ENCODE results near the gene CATSPERE. TPM values are rescaled to one million over a fixed set of nuclear protein-coding genes. Genes with fewer than 3 reads are reported as not detected.
A peak's percentile ranks its signal among the peaks of the same experiment; 100 is the strongest.

The CATSPERE gene
- 1.9 TPM for total RNA-seq

- DNase-seq, result peak; percentile 41
Observed at GRCh38 chr1:244461245-244462071, at the start of gene CATSPERE. TSS of gene CATSPERE (plus strand) at chr1:244461273. CDS start at chr1:244461430, 157 bp downstream.

DNA sequence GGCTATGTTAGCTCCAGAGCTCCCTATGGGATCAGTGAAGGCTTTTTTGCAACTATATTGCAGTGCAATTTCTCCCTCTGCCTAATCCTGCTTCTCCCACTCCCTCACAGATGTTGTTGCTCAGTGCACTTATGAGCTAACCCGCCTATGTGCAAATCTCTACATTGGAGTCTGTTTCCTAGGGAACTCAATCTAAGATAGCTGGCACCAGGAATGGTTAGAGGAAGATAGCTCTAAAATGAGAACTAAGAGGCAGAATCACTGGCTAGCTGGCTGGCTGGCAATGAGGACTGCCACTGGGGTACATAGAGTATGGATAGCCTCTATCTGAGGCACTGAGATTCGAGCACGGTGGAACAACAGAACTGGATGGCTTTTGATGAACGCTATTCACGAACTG is 48.9 kb upstream of the CATSPERE start:
- no peak for DNase-seq

GRCh38 chr1:244413736-244414135 is 47.3 kb upstream of the CATSPERE start:
- DNase-seq, result no peak

DNA sequence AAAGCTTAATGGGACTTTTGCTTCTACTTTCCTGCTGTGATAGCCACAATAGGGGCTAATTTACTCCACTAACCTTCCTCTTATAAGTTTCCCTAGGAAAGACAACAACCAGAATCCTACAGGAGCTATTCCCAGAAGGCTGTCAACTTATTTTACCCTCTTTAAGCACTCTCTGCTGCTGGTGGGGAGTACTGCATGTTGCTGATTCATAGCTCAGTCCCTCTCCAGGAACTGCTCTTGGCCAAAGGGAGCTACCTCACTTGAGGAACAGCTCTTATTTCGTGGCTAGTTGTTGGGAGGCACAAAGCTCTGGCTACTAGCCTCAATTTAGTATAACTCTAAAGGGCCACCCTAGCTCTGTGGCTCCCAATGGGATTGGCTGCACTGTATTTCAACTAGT is 46.5 kb upstream of the CATSPERE start:
- DNase-seq, result no peak

GRCh38 chr1:244419024-244419423 is 42.0 kb upstream of the CATSPERE start:
- no peak for DNase-seq

DNA sequence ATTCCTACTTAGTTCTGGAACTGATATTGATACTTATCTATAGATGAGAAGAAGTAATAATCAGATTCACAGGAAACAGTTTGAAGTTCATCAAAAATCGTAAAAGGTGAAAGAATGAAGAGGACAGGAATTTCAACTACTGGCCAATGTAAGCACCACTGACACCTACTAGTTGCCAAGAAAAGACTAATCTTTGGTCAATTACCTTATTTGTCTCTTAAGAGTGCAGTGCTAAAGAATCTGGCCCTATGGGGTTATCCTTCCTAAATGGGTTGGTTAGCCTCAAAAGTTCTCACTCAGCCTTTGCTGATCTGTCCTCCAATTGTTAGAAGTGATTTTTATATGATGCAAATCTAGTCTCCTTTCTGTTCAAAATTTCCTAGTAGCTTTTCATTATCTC is 38.9 kb upstream of the CATSPERE start:
- no peak for DNase-seq

- DNase-seq, result no peak
Observed at GRCh38 chr1:244424649-244425334, 36.3 kb upstream of the CATSPERE start.

DNA sequence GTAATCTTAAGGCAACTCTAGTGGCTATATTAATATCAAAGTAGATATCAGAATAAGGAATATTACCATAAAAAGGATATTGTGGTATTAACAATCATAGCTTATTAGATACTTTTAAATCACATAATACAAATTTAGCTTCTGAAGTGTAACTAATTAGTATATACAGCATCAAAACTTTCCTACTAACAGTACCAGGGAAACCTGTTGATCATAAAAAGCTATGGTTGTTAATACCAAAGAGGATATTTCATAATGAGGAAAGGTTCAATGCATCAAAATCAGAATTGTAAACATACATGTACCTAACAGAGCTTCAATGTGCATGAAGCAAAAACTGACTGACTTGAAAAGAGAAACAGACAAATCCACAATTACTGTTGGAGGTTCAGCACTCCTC is 33.4 kb upstream of the CATSPERE start:
- no peak for DNase-seq

DNA sequence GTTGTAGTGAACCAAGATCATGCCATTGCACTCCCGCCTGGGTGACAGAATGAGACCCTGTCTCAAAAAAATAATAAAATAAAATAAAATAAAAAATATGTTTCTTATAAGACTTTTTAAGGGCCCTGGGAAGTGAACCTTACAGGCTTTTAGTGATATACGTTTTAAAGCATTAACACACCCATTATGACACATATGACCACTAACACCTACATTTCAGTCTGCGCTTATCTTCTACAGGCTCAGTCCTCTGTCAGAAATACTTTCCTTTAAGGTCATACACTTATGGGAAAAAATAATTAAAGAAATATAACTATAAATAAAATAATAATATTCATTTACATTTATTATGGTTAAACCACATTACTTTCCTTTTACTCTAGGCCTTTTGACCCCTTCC is 31.3 kb upstream of the CATSPERE start:
- no peak for DNase-seq

DNA sequence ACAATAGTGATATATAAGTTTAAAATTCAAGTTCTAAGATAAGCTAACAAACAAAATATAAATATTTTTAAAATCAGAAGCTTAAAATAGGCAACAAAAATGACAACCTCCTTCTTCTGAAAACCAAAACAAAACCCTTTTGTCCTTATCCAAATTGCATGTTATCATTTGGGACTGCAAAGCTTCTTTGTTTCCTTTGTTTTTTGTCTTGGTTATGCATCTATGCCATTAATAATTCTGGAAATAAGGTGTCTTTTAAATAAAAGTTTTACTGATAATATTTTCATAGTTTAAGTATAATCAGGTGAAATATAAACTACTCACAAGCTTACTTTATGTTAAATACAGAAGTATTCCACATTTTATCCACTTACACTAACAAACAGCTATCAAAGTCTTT is 29.9 kb upstream of the CATSPERE start:
- no peak for DNase-seq

DNA sequence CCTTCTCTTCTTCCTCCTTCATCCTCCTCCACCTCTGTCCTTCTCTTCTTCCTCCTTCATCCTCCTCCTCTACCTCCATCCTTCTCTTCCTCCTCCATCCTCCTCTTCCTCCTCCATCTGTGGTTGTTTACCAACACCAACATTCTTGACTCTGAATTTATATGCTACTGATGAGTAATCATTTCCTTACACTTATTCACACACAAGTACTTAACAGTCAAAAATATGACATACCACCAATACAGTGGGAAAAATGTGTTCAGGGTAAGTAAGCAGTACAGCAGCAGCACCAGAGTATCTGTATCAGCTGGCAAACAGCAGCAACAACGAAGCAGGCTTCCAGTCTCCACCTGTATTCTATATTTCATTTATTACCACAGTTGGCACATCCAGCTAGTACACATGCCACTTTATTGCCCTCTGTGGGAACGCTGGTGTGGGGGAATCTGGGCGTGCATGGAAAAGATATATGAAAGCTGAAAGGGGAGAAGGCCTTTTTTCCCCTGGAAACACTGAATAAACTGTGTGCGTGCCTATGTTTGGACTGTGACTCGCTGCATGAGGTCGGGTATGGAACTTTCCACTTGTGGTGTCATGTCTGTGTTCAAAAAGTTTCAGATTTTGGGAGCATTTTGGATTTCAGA is 25.4 kb upstream of the CATSPERE start:
- no peak for DNase-seq

GRCh38 chr1:244436336-244437085 is 24.6 kb upstream of the CATSPERE start:
- DNase-seq, result no peak

DNA sequence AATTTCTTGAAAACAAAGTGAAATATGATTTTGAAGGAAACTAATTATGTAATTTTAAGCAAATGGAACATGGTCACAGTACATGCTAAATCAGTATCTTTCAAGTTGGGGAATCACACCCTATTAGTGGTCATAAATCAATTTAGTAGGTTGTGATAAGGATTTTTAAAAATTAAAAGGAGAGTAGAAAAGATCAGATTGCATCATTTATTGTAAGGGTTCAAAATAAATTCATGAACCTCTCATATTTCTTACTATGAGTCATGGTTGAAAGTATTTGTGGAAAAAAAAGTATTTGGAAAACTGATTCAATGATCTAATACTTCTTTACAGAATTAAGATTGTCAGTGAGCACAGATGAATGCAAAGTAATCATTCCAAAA is 24.0 kb upstream of the CATSPERE start:
- no peak for DNase-seq

GRCh38 chr1:244439391-244440032 is 21.6 kb upstream of the CATSPERE start:
- no peak for DNase-seq

- no peak for DNase-seq
Observed at GRCh38 chr1:244442850-244443249, 18.2 kb upstream of the CATSPERE start.

DNA sequence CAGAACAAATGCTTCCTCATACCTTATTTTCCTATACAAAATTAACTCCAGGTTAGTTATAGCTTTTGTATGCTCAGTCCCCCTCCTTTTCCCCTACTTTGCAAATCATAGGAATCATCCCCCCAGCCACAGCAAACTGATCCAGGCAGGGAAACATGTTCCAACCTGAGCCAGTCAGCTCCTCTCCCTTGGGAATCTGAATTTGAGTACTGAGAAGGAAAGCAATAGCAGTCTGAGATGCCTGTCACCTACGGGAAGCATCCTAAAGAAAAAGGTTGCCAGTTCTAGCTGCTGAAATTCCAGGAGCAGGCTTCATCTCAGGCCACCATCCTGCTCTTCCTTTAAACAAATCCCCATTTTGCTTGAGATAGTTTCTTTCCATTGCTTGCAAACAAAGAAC is 16.2 kb upstream of the CATSPERE start:
- no peak for DNase-seq

DNA sequence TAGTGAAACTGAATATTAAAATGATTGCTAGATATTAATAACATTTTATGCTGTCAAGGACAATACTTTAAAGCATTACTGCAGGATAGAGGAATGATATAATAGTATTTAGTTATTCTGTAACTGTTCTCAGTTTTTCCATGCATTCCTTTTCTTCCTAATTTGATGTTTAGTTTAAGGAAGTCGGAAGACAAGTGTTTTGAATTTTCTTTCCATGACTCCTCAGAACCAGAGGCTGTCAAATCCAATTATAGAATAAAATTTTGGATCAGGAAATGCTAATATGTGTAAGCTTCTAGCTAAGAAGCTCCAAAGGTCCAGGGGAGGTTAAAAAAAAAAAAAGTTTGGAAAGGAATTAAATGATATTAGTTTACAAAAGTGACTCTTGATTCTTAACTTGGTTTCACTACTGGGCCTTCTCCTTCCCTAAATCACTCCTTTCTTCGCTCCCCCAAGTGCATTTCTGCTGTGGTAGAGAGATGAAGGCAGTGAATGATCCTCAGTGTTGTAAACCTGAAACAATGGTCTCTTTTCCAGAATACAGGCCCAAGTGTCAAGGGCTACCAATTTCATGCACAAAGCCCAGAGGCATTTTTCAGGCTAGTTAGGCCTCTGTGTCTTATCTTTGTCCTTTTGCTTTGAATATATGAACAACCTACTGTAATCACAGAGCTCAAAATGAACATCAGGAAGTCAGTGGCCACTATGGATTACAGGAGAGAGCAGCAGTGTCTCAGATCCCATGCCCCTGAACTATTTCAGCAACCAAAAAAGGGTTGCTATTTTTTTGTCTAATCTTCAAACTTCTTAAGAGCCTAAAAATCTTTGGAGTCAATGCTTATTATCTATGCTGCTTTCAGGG is 15.5 kb upstream of the CATSPERE start:
- peak; percentile 48 for DNase-seq

GRCh38 chr1:244447024-244447423 is 14.0 kb upstream of the CATSPERE start:
- no peak for DNase-seq

GRCh38 chr1:244447552-244447951 is 13.5 kb upstream of the CATSPERE start:
- DNase-seq, result no peak

GRCh38 chr1:244448279-244449036 is 12.6 kb upstream of the CATSPERE start:
- DNase-seq, result no peak

Data from skin of body (tissue), 2 donors.